ENCODE data around the gene R3HDM1.
"Not testable (repeated sequence)": the region's sequence is repeated elsewhere in the genome, so short reads cannot be mapped to it uniquely, and the experiment has no call there.

The R3HDM1 gene

DNA sequence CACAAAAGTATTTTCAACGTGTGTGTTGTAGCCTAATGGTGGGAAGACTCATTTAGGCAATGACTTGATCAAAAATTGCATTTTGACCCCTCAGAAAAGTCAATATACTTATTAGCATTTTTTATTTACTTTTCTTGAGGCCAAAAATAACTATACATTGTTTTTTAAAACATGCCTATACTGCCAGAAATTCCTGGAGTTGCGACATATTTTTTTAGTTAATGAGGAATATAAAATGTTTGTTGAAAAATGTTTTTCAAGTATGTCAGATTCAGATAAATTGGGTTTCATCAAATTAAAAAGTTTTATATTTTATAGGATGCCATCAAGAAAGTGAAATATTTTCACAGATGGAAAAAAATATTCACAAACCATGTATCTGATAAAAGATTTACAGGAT lies 39.6 kb downstream of the R3HDM1 start:
- no peak for DNase-seq (ENCODE audit: low read depth in 1 of 2, low spot score in 1 of 2)

- DNase-seq (ENCODE audit: low read depth in 1 of 2, low spot score in 1 of 2) = no peak
These were observed 42.3 kb downstream of the R3HDM1 start for GRCh38 chr2:135573620-135574019.

- no peak for DNase-seq (ENCODE audit: low read depth in 1 of 2, low spot score in 1 of 2)
These were observed 50.0 kb downstream of the R3HDM1 start for GRCh38 chr2:135581282-135581681.

DNA sequence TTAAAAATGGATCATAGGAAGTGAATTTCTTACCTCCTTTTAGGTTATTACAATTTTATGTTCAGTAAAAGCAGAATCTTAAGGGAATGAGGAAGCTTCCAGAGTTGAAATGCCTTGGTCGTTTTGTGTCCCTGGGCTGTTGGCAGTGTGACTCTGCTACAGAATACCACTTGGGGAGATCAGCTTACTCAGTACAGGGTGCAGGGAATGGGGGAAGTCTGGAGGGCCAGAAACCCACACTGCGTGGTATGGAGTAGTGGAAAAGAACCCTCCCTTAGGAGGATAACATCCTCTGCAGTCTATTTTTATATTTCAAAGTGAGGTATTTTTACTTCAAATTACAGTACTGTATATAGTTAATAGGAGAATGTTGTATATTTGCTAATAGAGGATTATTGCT lies 51.1 kb downstream of the R3HDM1 start:
- no peak for DNase-seq (ENCODE audit: low read depth in 1 of 2, low spot score in 1 of 2)

DNA sequence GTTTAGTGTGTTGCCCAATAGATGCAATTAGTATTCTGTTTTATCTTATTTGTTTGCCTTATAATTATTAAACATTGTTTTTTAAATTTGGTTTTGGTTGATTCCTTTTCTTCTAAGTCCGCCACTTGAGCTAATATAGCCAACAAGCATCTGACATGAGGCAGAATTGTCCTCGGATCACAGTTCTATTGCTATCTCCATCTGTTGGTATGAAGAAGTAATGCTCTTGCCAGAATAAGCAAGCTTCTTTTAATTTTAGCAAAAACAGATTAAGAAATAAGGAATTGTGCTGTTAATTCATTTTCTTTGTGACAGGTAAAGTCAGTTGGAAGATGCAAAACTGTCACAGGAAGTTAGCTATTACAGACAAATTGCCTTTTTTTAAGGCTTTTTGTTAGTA lies 54.3 kb downstream of the R3HDM1 start:
- no peak for DNase-seq (ENCODE audit: low read depth in 1 of 2, low spot score in 1 of 2)

- DNase-seq (ENCODE audit: low read depth in 1 of 2, low spot score in 1 of 2) = no peak
These were observed 54.9 kb downstream of the R3HDM1 start for GRCh38 chr2:135586148-135586547.

GRCh38 chr2:135587958-135588357 lies 56.7 kb downstream of the R3HDM1 start:
- DNase-seq (ENCODE audit: low read depth in 1 of 2, low spot score in 1 of 2) = no peak

DNA sequence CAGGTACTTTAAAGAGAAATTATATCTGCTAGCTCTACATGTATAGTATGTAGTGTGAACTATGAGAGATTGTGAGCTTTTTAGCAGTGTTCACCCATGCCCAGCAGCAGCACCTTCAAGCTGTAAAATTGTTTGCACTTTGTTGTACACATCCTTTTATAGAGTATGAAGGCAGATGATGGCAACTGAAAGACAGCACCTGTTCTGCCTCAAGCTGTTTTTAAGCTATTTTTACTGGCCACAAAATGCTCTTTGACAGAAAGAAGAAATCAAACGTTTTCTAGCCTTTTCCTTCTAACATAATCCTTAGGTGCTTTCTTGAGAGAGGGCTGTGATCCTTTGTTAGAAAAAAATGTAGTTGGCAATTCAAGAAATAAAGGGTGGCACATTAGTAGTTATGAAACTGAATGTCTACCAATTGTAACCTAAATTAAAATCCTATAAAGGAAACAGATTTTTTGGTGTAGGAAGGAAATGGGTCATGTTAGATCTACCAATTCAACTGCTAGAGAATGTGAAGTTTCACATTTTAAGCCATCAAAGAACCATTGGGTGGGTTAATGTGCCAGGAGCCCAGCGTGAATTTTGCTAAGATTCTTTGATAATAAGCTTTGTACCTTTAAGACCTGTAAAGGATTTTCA lies 59.5 kb downstream of the R3HDM1 start:
- no peak for DNase-seq (ENCODE audit: low read depth in 1 of 2, low spot score in 1 of 2)

DNA sequence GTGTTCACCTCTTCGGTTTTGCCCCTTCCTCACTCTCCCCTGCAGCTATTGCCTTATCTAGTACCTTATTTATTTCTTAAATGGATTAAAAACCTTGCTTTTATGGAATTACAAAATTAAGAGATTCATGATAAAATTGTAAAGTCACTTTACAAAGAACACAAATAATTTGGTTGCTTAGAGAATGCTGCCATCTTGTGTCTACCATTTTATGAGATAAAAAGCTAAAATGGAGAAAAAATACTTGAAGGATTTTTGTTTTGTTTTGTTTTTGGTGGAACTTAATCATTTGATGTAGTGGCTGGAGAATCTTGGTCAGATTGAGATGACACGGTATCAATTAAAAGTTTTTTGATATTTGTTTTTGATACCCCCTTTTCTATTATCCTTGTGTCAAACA lies 69.6 kb downstream of the R3HDM1 start:
- no peak for DNase-seq (ENCODE audit: low read depth in 1 of 2, low spot score in 1 of 2)

DNA sequence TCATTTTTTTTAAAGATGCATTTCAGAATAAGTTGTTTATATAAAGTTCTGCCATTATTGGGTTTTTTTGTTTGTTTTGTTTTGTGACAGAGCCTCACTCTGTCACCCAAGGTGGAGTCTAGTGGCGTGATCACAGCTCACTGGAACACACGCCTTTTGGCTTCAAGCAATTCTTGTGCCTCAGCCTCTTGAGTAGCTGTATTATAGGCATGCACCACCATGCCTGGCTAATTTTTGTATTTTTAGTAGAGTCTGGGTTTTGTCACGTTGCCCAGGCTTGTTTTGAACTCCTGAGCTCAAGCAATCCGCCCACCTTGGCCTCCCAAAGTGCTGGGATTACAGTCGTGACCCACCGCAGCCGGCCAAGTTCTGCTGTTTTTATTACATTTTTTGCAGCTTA lies 72.3 kb downstream of the R3HDM1 start:
- DNase-seq (ENCODE audit: low read depth in 1 of 2, low spot score in 1 of 2) = no peak

- no peak for DNase-seq (ENCODE audit: low read depth in 1 of 2, low spot score in 1 of 2)
These were observed 76.3 kb downstream of the R3HDM1 start for GRCh38 chr2:135607561-135607960.

DNA sequence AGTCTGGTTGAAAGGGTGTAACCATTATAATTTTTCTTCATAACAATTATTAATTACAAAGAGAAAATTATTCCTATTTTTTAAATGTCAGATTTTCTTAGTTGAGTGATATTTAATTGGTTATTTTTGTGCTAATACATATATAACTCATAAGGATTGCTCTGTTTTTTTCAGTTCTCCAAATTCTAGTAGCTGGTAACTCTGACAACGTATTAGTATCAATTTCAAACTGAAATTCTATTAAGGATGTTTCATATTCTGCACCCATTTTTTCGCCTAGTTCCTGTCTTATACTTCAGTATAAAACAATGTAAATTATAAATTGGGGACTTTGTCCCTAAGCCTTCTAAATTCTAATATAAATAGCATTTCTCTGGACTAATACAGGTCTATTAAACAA lies 81.0 kb downstream of the R3HDM1 start:
- no peak for DNase-seq (ENCODE audit: low read depth in 1 of 2, low spot score in 1 of 2)

DNA sequence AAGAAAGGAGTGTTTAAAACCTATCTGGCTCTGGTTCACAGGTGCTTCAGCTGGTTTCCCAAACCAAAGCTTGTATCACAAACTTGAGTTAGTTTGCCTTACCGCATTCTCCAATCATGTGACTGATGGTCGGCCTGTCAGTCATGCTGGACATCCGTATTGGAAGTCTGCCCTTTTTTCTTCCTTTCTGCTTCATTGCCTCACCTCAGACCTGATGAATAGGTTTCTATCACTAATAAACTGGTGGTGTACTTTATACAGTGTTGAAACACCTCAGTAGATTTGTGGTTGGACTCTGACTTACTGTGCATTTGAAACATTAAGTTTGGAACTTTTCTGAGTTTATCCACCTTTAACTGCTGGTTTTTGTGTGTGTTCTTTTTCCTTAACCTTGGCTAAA lies 84.1 kb downstream of the R3HDM1 start:
- no peak for DNase-seq (ENCODE audit: low read depth in 1 of 2, low spot score in 1 of 2)

DNA sequence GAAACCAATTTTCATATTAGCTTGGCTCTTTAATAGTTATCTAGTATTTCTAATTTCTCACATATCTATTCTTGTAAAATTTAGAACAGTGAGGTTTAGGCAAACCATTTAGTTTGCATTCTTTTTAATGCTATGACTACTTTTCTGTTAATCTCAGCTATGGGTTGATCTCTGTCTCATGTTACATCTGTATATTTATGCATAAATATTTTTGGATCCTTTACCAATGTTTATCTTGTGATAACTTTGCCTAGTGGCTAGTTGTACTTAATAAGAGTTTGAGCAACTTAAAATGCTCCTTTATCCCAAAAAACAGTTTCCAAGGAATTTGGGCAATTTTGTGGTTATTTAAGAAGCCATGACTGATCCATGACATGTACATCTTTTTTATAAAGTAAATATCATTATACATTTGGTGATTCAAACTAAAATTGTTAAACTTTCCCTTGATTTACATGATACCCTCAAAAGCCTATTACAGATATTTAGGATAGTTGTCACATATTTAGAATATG lies 86.3 kb downstream of the R3HDM1 start:
- DNase-seq (ENCODE audit: low read depth in 1 of 2, low spot score in 1 of 2) = no peak

DNA sequence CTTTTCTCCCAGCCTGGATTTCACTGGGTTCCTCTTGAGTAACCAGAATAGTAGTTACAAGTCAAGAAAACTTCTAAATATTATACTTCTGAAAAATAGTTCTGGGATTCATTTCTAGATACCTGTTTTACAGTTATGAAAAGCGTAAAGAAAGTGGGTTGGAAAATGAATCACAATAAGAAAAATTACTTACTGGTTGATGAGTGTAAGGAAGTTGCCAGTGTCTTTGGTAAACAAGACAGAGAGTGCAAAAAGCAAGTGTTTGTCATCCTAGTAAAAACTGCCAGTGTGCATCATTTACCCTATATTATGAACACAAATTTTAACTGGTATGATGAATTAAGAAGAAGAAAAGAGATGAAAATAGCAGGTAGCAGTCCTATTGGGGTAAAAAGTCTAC lies 88.9 kb downstream of the R3HDM1 start:
- DNase-seq (ENCODE audit: low read depth in 1 of 2, low spot score in 1 of 2) = no peak

GRCh38 chr2:135629520-135629919 lies 98.2 kb downstream of the R3HDM1 start:
- no peak for DNase-seq (ENCODE audit: low read depth in 1 of 2, low spot score in 1 of 2)

DNA sequence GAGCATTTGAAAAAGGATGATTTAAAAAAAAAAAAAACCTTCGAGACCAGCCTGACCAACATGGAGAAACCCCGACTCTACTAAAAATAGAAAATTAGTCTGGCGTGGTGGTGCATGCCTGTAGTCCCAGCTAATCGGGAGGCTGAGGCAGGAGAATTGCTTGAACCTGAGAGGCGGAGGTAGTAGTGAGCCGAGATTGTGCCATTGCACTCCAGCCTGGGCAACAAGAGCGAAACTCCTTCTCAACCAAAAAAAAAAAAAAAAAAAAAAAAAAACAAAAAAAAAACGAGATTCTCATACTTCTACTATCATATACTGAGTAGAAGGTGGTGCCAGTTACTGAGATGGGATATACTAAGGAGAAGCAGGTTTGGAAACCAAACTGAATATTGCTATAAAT lies 98.8 kb downstream of the R3HDM1 start:
- DNase-seq (ENCODE audit: low read depth in 1 of 2, low spot score in 1 of 2) = not testable (repeated sequence)

GRCh38 chr2:135630488-135630887 lies 99.2 kb downstream of the R3HDM1 start:
- DNase-seq (ENCODE audit: low read depth in 1 of 2, low spot score in 1 of 2) = no peak

DNA sequence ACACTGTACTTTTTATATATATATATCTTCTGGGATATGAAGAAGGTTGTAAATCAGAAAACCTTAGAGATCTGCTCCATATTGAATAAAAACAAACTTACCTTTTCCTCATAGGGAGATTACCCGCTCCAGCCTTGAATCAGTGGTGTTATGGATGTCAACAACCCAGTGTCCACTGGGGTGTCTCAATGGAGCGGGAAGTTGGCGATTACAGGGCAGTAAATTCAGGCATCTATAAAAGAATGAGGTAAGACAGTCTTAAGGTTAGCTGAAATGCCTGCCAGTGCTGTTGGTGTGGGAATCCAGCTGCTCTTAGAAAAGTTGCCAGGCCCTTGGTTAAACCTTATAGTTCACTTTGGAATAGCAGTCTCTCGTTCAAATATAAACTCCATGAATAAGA lies 102.3 kb downstream of the R3HDM1 start:
- DNase-seq (ENCODE audit: low read depth in 1 of 2, low spot score in 1 of 2) = no peak

DNA sequence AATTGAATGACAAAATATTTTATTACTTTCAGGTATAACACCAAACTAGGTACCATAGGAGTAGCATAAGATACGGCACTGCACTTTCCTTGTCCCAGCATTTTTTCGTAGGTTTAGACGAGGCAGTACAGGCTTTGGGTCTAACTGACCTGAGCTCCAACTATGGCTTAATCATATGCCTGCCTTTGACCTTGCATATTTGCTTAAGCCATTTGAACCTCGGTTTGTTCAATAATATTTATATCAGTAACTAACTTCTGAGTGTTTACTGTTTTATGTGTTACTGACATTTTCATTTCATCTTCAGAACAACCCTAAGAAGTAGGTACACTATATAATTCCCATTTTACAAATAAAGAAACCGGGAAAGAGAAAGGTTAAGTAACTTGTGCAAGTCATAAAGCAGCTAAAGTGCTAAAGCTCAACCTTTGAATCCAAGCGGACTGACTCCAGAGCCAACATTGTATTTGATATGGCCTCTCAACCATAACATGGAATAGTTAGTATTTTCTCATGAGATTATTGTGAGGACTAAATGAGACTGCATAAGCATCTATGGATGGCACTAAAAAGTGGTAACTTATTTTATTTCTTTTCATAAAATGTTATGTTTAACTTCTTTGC lies 104.0 kb downstream of the R3HDM1 start:
- DNase-seq (ENCODE audit: low read depth in 1 of 2, low spot score in 1 of 2) = no peak

- DNase-seq (ENCODE audit: low read depth in 1 of 2, low spot score in 1 of 2) = no peak
These were observed 105.7 kb downstream of the R3HDM1 start for GRCh38 chr2:135636982-135637381.

DNA sequence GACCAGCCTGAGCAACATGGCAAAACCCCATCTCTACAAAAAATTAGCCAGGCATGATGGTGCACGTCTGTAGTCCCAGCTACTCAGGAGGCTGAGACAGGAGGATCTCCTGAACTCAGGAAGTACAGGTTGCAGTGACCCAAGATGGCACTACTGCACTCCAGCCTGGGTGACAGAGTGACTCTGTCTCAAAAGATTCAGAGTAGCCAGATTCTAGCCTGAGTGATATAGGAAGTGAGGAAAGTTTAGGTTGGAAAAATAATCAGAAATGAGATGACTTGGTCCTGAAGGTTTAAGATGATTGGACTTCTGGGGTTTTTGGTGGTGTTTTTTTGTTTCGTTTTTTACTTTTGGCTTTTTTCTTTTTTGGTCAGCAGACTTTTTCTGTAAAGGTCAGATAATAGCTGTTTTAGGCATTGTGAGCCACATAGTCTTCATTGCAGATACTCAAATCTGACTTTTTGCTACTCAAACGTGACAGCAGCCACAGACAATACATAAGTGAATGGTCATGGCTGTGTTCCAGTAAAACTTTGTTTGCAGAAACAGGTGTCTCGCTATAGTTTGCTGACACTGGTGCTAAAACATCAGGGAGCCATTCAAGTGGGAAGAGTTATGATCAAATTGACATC lies 106.3 kb downstream of the R3HDM1 start:
- DNase-seq (ENCODE audit: low read depth in 1 of 2, low spot score in 1 of 2) = no peak

DNA sequence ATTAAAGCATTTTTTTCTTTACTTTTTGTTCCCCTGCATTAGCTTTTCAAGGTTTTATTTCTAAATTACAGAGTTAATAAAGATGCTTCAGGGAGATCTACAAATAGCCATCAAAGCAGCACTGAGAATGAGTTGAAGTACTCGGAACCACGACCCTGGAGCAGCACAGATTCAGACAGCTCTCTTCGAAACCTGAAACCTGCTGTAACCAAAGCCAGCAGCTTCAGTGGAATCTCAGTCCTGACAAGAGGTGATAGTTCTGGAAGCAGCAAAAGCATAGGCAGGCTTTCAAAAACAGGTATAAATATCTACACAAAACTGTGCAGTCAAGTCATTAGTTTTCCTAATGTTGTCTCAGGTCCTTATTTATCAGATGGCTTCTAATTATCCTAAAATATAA lies 107.5 kb downstream of the R3HDM1 start:
- DNase-seq (ENCODE audit: low read depth in 1 of 2, low spot score in 1 of 2) = no peak
